ENCODE measurements around the gene ACTR5. TPM values are rescaled to one million over a fixed set of nuclear protein-coding genes. Genes with fewer than 3 reads are reported as not detected.
A peak's percentile ranks its signal among the peaks of the same experiment; 100 is the strongest.
"Not testable (repeated sequence)": the region's sequence is repeated elsewhere in the genome, so short reads cannot be mapped to it uniquely, and the experiment has no call there.

The ACTR5 gene
- total and polyA plus RNA-seq, 4 experiments from 2014 or later: 8.7 to 17.4 (median 13.7) TPM

DNA sequence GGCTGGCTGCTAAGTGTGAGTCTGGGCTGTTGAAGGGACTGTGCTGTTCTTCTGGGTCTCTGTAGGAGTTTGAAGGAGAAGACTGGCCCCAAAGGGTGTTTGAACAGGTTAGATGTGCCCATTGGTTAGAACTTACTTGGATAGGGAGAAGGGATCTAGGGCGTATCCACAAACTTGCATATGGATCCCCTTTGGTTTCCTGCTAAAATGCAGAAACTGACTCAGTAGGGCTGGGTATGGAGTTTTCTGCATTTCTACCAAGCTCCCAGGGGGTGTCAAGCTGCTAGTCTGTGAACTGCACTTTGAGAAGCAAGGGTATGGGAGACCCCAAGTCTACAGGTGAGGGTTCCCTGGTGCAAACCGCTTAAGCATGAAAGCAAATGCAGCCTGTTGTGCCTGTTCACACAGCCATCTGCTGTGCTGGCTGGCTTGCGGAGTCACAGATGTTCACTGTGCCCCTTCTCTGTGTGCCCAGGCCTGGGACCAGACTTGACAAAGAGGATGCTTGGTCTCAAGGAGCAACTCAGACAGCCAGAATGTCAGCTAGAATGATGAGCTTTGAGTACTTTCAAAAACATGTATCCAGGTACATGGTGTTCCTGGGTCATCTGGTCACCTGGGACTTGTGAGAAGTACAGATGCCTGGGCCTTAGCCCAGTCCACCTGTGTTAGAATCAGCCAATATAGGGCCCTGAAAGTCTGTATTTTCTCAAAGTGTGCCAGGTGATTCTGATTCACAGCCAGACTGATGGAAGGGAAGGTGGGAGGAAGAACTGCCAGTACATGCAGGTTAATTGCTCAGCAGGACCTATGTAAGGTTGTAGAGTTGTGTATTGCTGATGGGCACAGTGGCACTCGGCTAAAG, 64.7 kb downstream of the ACTR5 start:
- Mint-ChIP-seq H3K27ac (peak overlapping the region in 6 of 7 donors; percentile 6 to 74 (median 66)), H3K4me3 (peak overlapping the region in 2 of 8 donors; percentile 30 to 35), H3K27me3 (no peaks in the 10 kb centered on the region), H3K36me3 (peaks cover 36 to 71% of the 10 kb centered on the region in 2 donors), H3K4me1 (peaks cover 73 to 97% (median 86%) of the 10 kb centered on the region in 4 donors), H3K9me3 (peaks cover 0 to 2% (median 0%) of the 10 kb centered on the region in 8 donors)
- ChIA-PET POLR2A (ENCODE audit: partially characterized antibody) (interaction anchor here (0.5 to 2.1 kb wide), 3 partner anchors 55 to 72 kb away, joined by 3 to 4 read pairs (median 3); no protein-coding TSS in a partner anchor), CTCF (ENCODE audit: partially characterized antibody) (interaction anchor here (1.3 kb wide), 1 partner anchor 34 kb away, joined by 3 read pairs; no protein-coding TSS in a partner anchor)
- H3K4me1 ChIP-seq (ENCODE audit: insufficient read depth, low read length): peaks cover 95% of the 10 kb centered on the region
- H3K36me3 ChIP-seq (ENCODE audit: insufficient read depth, low read length): peaks cover 5% of the 10 kb centered on the region
- no peak for DNase-seq
- H3K27me3 ChIP-seq (ENCODE audit: insufficient read depth, low read length): no peaks in the 10 kb centered on the region
- no peaks in the 10 kb centered on the region for H3K9me3 ChIP-seq (ENCODE audit: control insufficient read depth in 1 of 2, low read length in 2 of 2)
- H3K4me3 ChIP-seq (ENCODE audit: low read length in 2 of 2): no peak overlapping the region
- no peak overlapping the region for H3K27ac ChIP-seq (ENCODE audit: low read depth, low read length)
- intact Hi-C loops (cut with micrococcal nuclease): no loop called here

GRCh38 chr20:38813574-38813962, 65.3 kb downstream of the ACTR5 start:
- H3K27me3 Mint-ChIP-seq; H3K27me3 ChIP-seq (ENCODE audit: insufficient read depth, low read length); CTCF ChIA-PET (ENCODE audit: partially characterized antibody); H3K4me3 Mint-ChIP-seq; H3K9me3 Mint-ChIP-seq; DNase-seq; H3K36me3 ChIP-seq (ENCODE audit: insufficient read depth, low read length); intact Hi-C loops (cut with micrococcal nuclease); H3K27ac ChIP-seq (ENCODE audit: low read depth, low read length); H3K4me3 ChIP-seq (ENCODE audit: low read length in 2 of 2); H3K9me3 ChIP-seq (ENCODE audit: control insufficient read depth in 1 of 2, low read length in 2 of 2): not testable (repeated sequence)
- H3K4me1 ChIP-seq (ENCODE audit: insufficient read depth, low read length): peaks cover 95% of the 10 kb centered on the region
- Mint-ChIP-seq H3K36me3 (peaks cover 41 to 73% of the 10 kb centered on the region in 2 donors), H3K27ac (peak overlapping the region in 6 of 7 donors; percentile 6 to 71 (median 59)), H3K4me1 (peaks cover 74 to 97% (median 85%) of the 10 kb centered on the region in 4 donors)
- POLR2A ChIA-PET (ENCODE audit: partially characterized antibody): interaction anchor here (1.0 kb wide), 1 partner anchor 72 kb away, joined by 3 read pairs; no protein-coding TSS in a partner anchor

- POLR2A ChIA-PET (ENCODE audit: partially characterized antibody): interaction anchor here (0.8 to 2.0 kb wide), 4 partner anchors 9 to 59 kb away, joined by 3 to 8 read pairs (median 4); partner anchors contain the start of gene PPP1R16B
- Histone ChIP-seq H3K27me3 (ENCODE audit: insufficient read depth, low read length) (no peaks in the 10 kb centered on the region), H3K4me3 (ENCODE audit: low read length in 2 of 2) (no peak overlapping the region), H3K27ac (ENCODE audit: low read depth, low read length) (no peak overlapping the region), H3K4me1 (ENCODE audit: insufficient read depth, low read length) (peaks cover 83% of the 10 kb centered on the region), H3K9me3 (ENCODE audit: control insufficient read depth in 1 of 2, low read length in 2 of 2) (no peaks in the 10 kb centered on the region), H3K36me3 (ENCODE audit: insufficient read depth, low read length) (peaks cover 4% of the 10 kb centered on the region)
- intact Hi-C loops (cut with micrococcal nuclease): no loop called here
- Mint-ChIP-seq H3K27me3 (no peaks in the 10 kb centered on the region), H3K4me1 (peaks cover 58 to 88% (median 76%) of the 10 kb centered on the region in 4 donors), H3K4me3 (peak overlapping the region in 1 of 8 donors; percentile 6), H3K9me3 (peaks cover 0 to 3% (median 0%) of the 10 kb centered on the region in 8 donors), H3K27ac (peak overlapping the region in 6 of 7 donors; percentile 14 to 92 (median 42)), H3K36me3 (peaks cover 42 to 61% of the 10 kb centered on the region in 2 donors)
- DNase-seq: no peak
- CTCF ChIA-PET (ENCODE audit: partially characterized antibody): interaction anchor here (0.8 to 1.9 kb wide), 3 partner anchors 9 to 59 kb away, joined by 3 to 15 read pairs (median 4); no protein-coding TSS in a partner anchor
These were observed 67.2 kb downstream of the ACTR5 start for GRCh38 chr20:38815446-38815845.

- Histone ChIP-seq H3K36me3 (ENCODE audit: insufficient read depth, low read length) (no peaks in the 10 kb centered on the region), H3K4me3 (ENCODE audit: low read length in 2 of 2) (no peak overlapping the region), H3K27ac (ENCODE audit: low read depth, low read length) (no peak overlapping the region), H3K27me3 (ENCODE audit: insufficient read depth, low read length) (no peaks in the 10 kb centered on the region), H3K9me3 (ENCODE audit: control insufficient read depth in 1 of 2, low read length in 2 of 2) (peaks cover 0 to 6% of the 10 kb centered on the region in 2 donors), H3K4me1 (ENCODE audit: insufficient read depth, low read length) (peaks cover 66% of the 10 kb centered on the region)
- ChIA-PET CTCF (ENCODE audit: partially characterized antibody) (interaction anchor here (1.1 to 3.4 kb wide), 4 partner anchors 11 to 108 kb away, joined by 3 to 15 read pairs (median 4); partner anchors contain the start of genes FAM83D and PPP1R16B), POLR2A (ENCODE audit: partially characterized antibody) (interaction anchor here (0.9 to 1.1 kb wide), 2 partner anchors 12 to 57 kb away, joined by 3 to 4 read pairs; no protein-coding TSS in a partner anchor)
- peaks cover 46 to 58% of the 10 kb centered on the region in 2 donors for H3K36me3 Mint-ChIP-seq
- H3K9me3 Mint-ChIP-seq: peaks cover 0 to 9% (median 8%) of the 10 kb centered on the region in 8 donors
- peak overlapping the region in 6 of 7 donors; percentile 55 to 84 (median 77) for H3K27ac Mint-ChIP-seq
- H3K4me3 Mint-ChIP-seq: peak overlapping the region in 3 of 8 donors; percentile 4 to 32 (median 27)
- no peak for DNase-seq
- no peaks in the 10 kb centered on the region for H3K27me3 Mint-ChIP-seq
- intact Hi-C loops (cut with micrococcal nuclease): no loop called here
- H3K4me1 Mint-ChIP-seq: peaks cover 50 to 83% (median 70%) of the 10 kb centered on the region in 4 donors
These were observed 70.1 kb downstream of the ACTR5 start for GRCh38 chr20:38818113-38819065.

Other genes starting within 250 kb of the ACTR5 start
- gene ADIG, start 167.3 kb upstream of the ACTR5 start, total RNA-seq: not detected
- not detected for gene ADIG, start 167.3 kb upstream of the ACTR5 start, polyA plus RNA-seq
- gene ARHGAP40, start 146.7 kb upstream of the ACTR5 start, total RNA-seq: not detected
- not detected for gene ARHGAP40, start 146.7 kb upstream of the ACTR5 start, polyA plus RNA-seq
- not detected for gene SLC32A1, start 24.0 kb upstream of the ACTR5 start, total RNA-seq
- not detected for gene SLC32A1, start 24.0 kb upstream of the ACTR5 start, polyA plus RNA-seq
- gene PPP1R16B, start 57.2 kb downstream of the ACTR5 start, total RNA-seq: 10 to 100 TPM; 54.3 to 55.1 TPM
- gene PPP1R16B, start 57.2 kb downstream of the ACTR5 start, polyA plus RNA-seq: 10 to 100 TPM; 17.3 to 36.7 TPM
- 1 to 10 TPM; 1.4 to 1.5 TPM for gene FAM83D, start 178.0 kb downstream of the ACTR5 start, total RNA-seq
- gene FAM83D, start 178.0 kb downstream of the ACTR5 start, polyA plus RNA-seq: 1 to 10 TPM in 1 of 2 donors, under 1 TPM in 1; 0.93 to 1.2 TPM
- gene DHX35, start 213.9 kb downstream of the ACTR5 start, total RNA-seq: 10 to 100 TPM; 11.5 to 11.8 TPM
- gene DHX35, start 213.9 kb downstream of the ACTR5 start, polyA plus RNA-seq: 1 to 10 TPM; 2.7 to 8.5 TPM

Measured in CD4-positive, alpha-beta memory T cell (primary cell).